Fibroblast of lung (primary cell): ENCODE measurements around the gene ERCC2. TPM values are rescaled to one million over a fixed set of nuclear protein-coding genes. Genes with fewer than 3 reads are reported as not detected.

Experiments used
- DNase-seq, 2 donors: peaks; one replicate each; pipeline versions ENCODE4 v3.0.0 to v3.0.0-alpha.2; 2010; ENCODE audit warnings: low read depth in 2 of 2
- H2AFZ ChIP-seq: 2 replicates; pipeline ENCODE4 v1.5.1; 2012; ENCODE audit warnings: low read length, control low read depth, inconsistent platforms
- H3K27ac ChIP-seq: 2 replicates; pipeline ENCODE4 v1.5.1; 2011; ENCODE audit warnings: low read length, control low read depth; ENCODE audit not compliant: insufficient read depth
- H3K27me3 ChIP-seq: 2 replicates; pipeline ENCODE4 v1.5.1; 2011; ENCODE audit warnings: mild to moderate bottlenecking, low read length; ENCODE audit not compliant: control insufficient read depth, insufficient read depth
- H3K36me3 ChIP-seq: 2 replicates; pipeline ENCODE4 v1.5.1; 2011; ENCODE audit warnings: low read length; ENCODE audit not compliant: control insufficient read depth, insufficient read depth
- H3K4me1 ChIP-seq: 2 replicates; pipeline ENCODE4 v1.5.1; 2011; ENCODE audit warnings: low read length; ENCODE audit not compliant: control insufficient read depth, insufficient read depth; ENCODE audit errors: extremely low read depth
- H3K4me2 ChIP-seq: 2 replicates; pipeline ENCODE4 v1.5.1; 2011; ENCODE audit warnings: low read length, control low read depth; ENCODE audit not compliant: insufficient read depth; ENCODE audit errors: extremely low read depth
- H3K4me3 ChIP-seq, 4 experiments: fragments of 200-600 bp in 1 of 4; sonication (generic) in 1 of 4; replicated peaks in 1 of 4; 2 replicates each; pipeline ENCODE4 v1.5.1; 2011 to 2016; ENCODE audit warnings: low read length in 4 of 4, low read depth in 3 of 4, mild to moderate bottlenecking in 3 of 4, control low read depth in 2 of 4, inconsistent platforms in 1 of 4, mixed read lengths in 1 of 4; ENCODE audit not compliant: insufficient read depth in 1 of 4; ENCODE audit errors: control extremely low read depth in 1 of 4
- H3K79me2 ChIP-seq: 2 replicates; pipeline ENCODE4 v1.5.1; 2012; ENCODE audit warnings: mild to moderate bottlenecking, low read length, inconsistent platforms; ENCODE audit not compliant: control insufficient read depth, insufficient read depth
- H3K9ac ChIP-seq: 2 replicates; pipeline ENCODE4 v1.5.1; 2011; ENCODE audit warnings: mild to moderate bottlenecking, low read length, control low read depth; ENCODE audit not compliant: insufficient read depth
- H3K9me3 ChIP-seq: 2 replicates; pipeline ENCODE4 v1.5.1; 2012; ENCODE audit warnings: low read depth, low read length; ENCODE audit not compliant: control insufficient read depth, insufficient read depth
- H4K20me1 ChIP-seq: 2 replicates; pipeline ENCODE4 v1.5.1; 2011; ENCODE audit warnings: low read length; ENCODE audit not compliant: control insufficient read depth, insufficient read depth; ENCODE audit errors: extremely low read depth
- EZH2 ChIP-seq: IDR thresholded peaks from 2 replicates; pipeline ENCODE4 v1.5.1; 2012; ENCODE audit warnings: low read length, control low read depth, mild to moderate bottlenecking; ENCODE audit errors: missing control alignments
- polyA plus RNA-seq, 2 donors: library from polyadenylated mRNA; depleted of rRNA in 1 of 2; stranded (reverse) in 1 of 2; unstranded in 1 of 2; fragments of >200 nt; gene quantifications; 2 replicates each; pipeline ENCODE4 v1.2.1, GENCODE V29; 2011 to 2012; ENCODE audit warnings: missing spikeins in 1 of 2
- total RNA-seq: library from RNA; depleted of rRNA; stranded (reverse); fragments of >200 nt; gene quantifications from 2 replicates; pipeline ENCODE4 v1.2.1, GENCODE V29; 2014
- TF ChIP-seq, protein P1 (sequence below), 2 donors: IDR thresholded peaks in 1 of 2; conservative IDR thresholded peaks in 1 of 2; 1 replicate in 1 of 2; 2 replicates in 1 of 2; pipeline ENCODE4 v1.5.1; 2011 to 2012; ENCODE audit warnings: low read length in 2 of 2, control low read depth in 1 of 2, inconsistent platforms in 1 of 2, low read depth in 1 of 2, mild to moderate bottlenecking in 1 of 2

Gene ERCC2
- total and polyA plus RNA-seq, 2 donors (not counting 1 experiment from before 2014, with no cell fraction given): 21.6 to 57.1 TPM

GRCh38 chr19:45395821-45396617 is 25.6 kb upstream of the ERCC2 start:
- H3K36me3 ChIP-seq: no peaks in the 10 kb centered on the region
- no peaks in the 10 kb centered on the region for H4K20me1 ChIP-seq
- no peaks in the 10 kb centered on the region for H3K27me3 ChIP-seq
- no peak overlapping the region for H3K9ac ChIP-seq
- no peaks in the 10 kb centered on the region for H3K4me1 ChIP-seq
- TF ChIP-seq, protein P1, sequence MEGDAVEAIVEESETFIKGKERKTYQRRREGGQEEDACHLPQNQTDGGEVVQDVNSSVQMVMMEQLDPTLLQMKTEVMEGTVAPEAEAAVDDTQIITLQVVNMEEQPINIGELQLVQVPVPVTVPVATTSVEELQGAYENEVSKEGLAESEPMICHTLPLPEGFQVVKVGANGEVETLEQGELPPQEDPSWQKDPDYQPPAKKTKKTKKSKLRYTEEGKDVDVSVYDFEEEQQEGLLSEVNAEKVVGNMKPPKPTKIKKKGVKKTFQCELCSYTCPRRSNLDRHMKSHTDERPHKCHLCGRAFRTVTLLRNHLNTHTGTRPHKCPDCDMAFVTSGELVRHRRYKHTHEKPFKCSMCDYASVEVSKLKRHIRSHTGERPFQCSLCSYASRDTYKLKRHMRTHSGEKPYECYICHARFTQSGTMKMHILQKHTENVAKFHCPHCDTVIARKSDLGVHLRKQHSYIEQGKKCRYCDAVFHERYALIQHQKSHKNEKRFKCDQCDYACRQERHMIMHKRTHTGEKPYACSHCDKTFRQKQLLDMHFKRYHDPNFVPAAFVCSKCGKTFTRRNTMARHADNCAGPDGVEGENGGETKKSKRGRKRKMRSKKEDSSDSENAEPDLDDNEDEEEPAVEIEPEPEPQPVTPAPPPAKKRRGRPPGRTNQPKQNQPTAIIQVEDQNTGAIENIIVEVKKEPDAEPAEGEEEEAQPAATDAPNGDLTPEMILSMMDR (conservative IDR thresholded peaks at IDR 0.05 in 1 of 2, IDR thresholded peaks at IDR 0.05 in 1 of 2; ENCODE audit: low read depth in 1 of 2, low read length in 2 of 2): no peak
- no peak for TF ChIP-seq EZH2
- H3K27ac ChIP-seq: no peak overlapping the region
- H3K4me2 ChIP-seq: no peak overlapping the region
- no peaks in the 10 kb centered on the region for H3K9me3 ChIP-seq
- no peak for DNase-seq
- H2AFZ ChIP-seq: no peak overlapping the region
- no peak overlapping the region for H3K4me3 ChIP-seq
- H3K79me2 ChIP-seq: no peaks in the 10 kb centered on the region

DNA sequence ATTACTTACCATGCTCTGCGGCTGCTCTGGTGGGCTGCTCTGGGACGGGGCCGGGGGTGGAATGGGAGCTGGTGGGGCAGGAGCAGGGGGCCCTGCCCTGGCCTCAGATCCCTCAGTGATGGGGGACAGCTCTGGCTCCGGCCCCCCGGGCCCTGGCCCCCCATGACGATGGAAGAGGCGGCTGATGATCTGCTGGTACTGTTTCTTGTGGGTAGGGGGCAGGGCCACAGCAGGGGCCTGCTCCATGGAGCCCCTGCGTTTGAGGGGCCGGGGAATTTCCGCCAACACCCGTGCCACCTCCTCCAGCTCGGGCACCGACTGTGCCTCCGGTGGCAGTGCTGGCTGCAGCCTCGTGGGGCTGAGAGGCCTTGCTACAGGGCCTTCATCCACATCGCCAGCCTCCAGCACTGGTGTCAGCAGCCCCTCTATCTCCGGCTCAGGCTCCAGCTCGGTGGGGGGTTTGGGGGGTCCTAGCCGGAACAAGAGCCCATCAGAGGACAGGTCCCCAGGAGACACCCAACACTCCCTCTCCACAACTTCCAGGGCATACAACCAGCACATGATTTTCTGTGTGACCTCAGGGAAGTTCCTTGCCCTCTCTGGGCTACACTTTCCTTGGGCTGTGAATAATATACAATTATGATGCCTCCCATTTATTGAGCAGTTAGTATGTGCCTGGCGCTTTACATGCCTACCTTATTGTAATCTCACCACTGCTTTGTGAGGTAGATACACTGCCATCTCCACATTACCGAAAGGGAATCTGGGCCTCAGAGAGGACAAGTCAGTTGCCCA is 21.7 kb upstream of the ERCC2 start:
- TF ChIP-seq, protein P1 (conservative IDR thresholded peaks at IDR 0.05 in 1 of 2, IDR thresholded peaks at IDR 0.05 in 1 of 2; ENCODE audit: low read depth in 1 of 2, low read length in 2 of 2): no peak
- TF ChIP-seq EZH2: no peak
- no peaks in the 10 kb centered on the region for H3K36me3 ChIP-seq
- no peak overlapping the region for H3K4me3 ChIP-seq
- no peak overlapping the region for H2AFZ ChIP-seq
- H4K20me1 ChIP-seq: no peaks in the 10 kb centered on the region
- DNase-seq: no peak
- no peaks in the 10 kb centered on the region for H3K79me2 ChIP-seq
- no peaks in the 10 kb centered on the region for H3K9me3 ChIP-seq
- no peak overlapping the region for H3K27ac ChIP-seq
- no peak overlapping the region for H3K9ac ChIP-seq
- H3K4me1 ChIP-seq: no peaks in the 10 kb centered on the region
- H3K4me2 ChIP-seq: no peak overlapping the region
- H3K27me3 ChIP-seq: no peaks in the 10 kb centered on the region

- H3K27ac ChIP-seq: no peak overlapping the region
- no peak overlapping the region for H3K4me2 ChIP-seq
- no peak for DNase-seq
- H3K4me1 ChIP-seq: no peaks in the 10 kb centered on the region
- H4K20me1 ChIP-seq: no peaks in the 10 kb centered on the region
- no peak overlapping the region for H2AFZ ChIP-seq
- no peak overlapping the region for H3K4me3 ChIP-seq
- H3K36me3 ChIP-seq: no peaks in the 10 kb centered on the region
- no peaks in the 10 kb centered on the region for H3K27me3 ChIP-seq
- no peaks in the 10 kb centered on the region for H3K79me2 ChIP-seq
- H3K9me3 ChIP-seq: no peaks in the 10 kb centered on the region
- TF ChIP-seq EZH2: no peak
- TF ChIP-seq, protein P1 (conservative IDR thresholded peaks at IDR 0.05 in 1 of 2, IDR thresholded peaks at IDR 0.05 in 1 of 2; ENCODE audit: low read depth in 1 of 2, low read length in 2 of 2): no peak
- H3K9ac ChIP-seq: no peak overlapping the region
Observed at GRCh38 chr19:45391346-45391745, 21.0 kb upstream of the ERCC2 start.
